Astrocyte of the cerebellum (primary cell): Measurements from ENCODE around the gene EYS.
"Not testable (repeated sequence)": the region's sequence is repeated elsewhere in the genome, so short reads cannot be mapped to it uniquely, and the experiment has no call there.

ENCODE experiments used
- DNase-seq: peaks from one replicate; pipeline ENCODE4 v3.0.0-alpha.2; 2011; ENCODE audit warnings: low read depth
- H3K4me3 ChIP-seq: 2 replicates; pipeline ENCODE4 v1.5.1; 2011; ENCODE audit warnings: mild to moderate bottlenecking, low read depth, low read length, moderate library complexity
- CTCF ChIP-seq: IDR thresholded peaks from 2 replicates; pipeline ENCODE4 v1.5.1; 2012; ENCODE audit warnings: low read length, low read depth, moderate library complexity, mild to moderate bottlenecking; ENCODE audit errors: missing control alignments
- in situ Hi-C: cut with HindIII; loops from 2 replicates; pipeline ENCODE4 v1.10.0; 2017; ENCODE audit warnings: low sequenced_read_pairs

The EYS gene

GRCh38 chr6:63739094-63739687, 1967.8 kb downstream of the EYS start:
- DNase-seq: no peak
- no peak overlapping the region for H3K4me3 ChIP-seq
- TF ChIP-seq CTCF: no peak
- in situ Hi-C loops: no loop called here

GRCh38 chr6:63738190-63738589, 1968.8 kb downstream of the EYS start:
- in situ Hi-C loops, DNase-seq, H3K4me3 ChIP-seq: not testable (repeated sequence)

GRCh38 chr6:63734923-63735322, 1972.1 kb downstream of the EYS start:
- in situ Hi-C loops: no loop called here
- no peak for TF ChIP-seq CTCF
- DNase-seq: no peak
- no peak overlapping the region for H3K4me3 ChIP-seq

GRCh38 chr6:63732336-63732735, 1974.7 kb downstream of the EYS start:
- in situ Hi-C loops: no loop called here
- H3K4me3 ChIP-seq: no peak overlapping the region
- TF ChIP-seq CTCF: no peak

GRCh38 chr6:63731930-63732329, 1975.1 kb downstream of the EYS start:
- DNase-seq: no peak
- in situ Hi-C loops: no loop called here
- no peak overlapping the region for H3K4me3 ChIP-seq
- no peak for TF ChIP-seq CTCF

More at GRCh38 chr6:63732336-63732735, 1974.7 kb downstream of the EYS start:
- DNase-seq: no peak

GRCh38 chr6:63730311-63730710, 1976.7 kb downstream of the EYS start:
- H3K4me3 ChIP-seq: no peak overlapping the region
- no peak for TF ChIP-seq CTCF
- no peak for DNase-seq
- in situ Hi-C loops: no loop called here

GRCh38 chr6:63724721-63725120, 1982.3 kb downstream of the EYS start:
- in situ Hi-C loops: no loop called here
- no peak for TF ChIP-seq CTCF
- DNase-seq: no peak
- H3K4me3 ChIP-seq: no peak overlapping the region
